H1 (cell line): ENCODE measurements around the gene S100A12. TPM values are rescaled to one million over a fixed set of nuclear protein-coding genes. Genes with fewer than 3 reads are reported as not detected.

ENCODE experiments used
- ATF2 ChIP-seq: IDR thresholded peaks from 2 replicates; pipeline ENCODE4 v1.6.1; 2012; ENCODE audit warnings: low read length, inconsistent platforms
- SP2 ChIP-seq: IDR thresholded peaks from 2 replicates; pipeline ENCODE4 v1.6.1; 2012; ENCODE audit warnings: mild to moderate bottlenecking, low read length, inconsistent platforms
- polyA plus RNA-seq, 7 experiments: library from polyadenylated mRNA; depleted of rRNA in 3 of 7; stranded (reverse) in 5 of 7; unstranded in 2 of 7; fragments of >200 nt in 5 of 7; fragments of 200-250 nt in 2 of 7; gene quantifications; 1 replicate in 5 of 7; 2 replicates in 1 of 7; 4 replicates in 1 of 7; pipeline versions ENCODE4 v1.2.1 to v1.2.3, GENCODE V29; 2011 to 2013; ENCODE audit warnings: missing spikeins in 2 of 7, mixed read lengths in 2 of 7
- total RNA-seq: library from RNA; stranded (reverse); fragmentation: NEBNext Ultra II Directional; extraction: Animal tissue kit (Norgen Biotek cat#: 25700); gene quantifications from 2 replicates; pipeline ENCODE4 v1.2.1, GENCODE V29; 2021

The S100A12 gene
- total and polyA plus RNA-seq, 2 of the 8 experiments (the other 6 are each of a cell fraction or from before 2014, with no cell fraction given) = not detected

GRCh38 chr1:153333902-153334301 lies 41.5 kb downstream of the S100A12 start (continued):
- TF ChIP-seq ATF2 = no peak
- no peak for TF ChIP-seq SP2
- TF ChIP-seq, all 59 proteins: peak for 0
